ENCODE measurements around the gene WDFY3. TPM values are rescaled to one million over a fixed set of nuclear protein-coding genes. Genes with fewer than 3 reads are reported as not detected.

The WDFY3 gene
- total and polyA plus RNA-seq, 2 experiments from 2014 or later: 8.0 to 89.0 TPM

GRCh38 chr4:84985952-84986351 lies 19.5 kb upstream of the WDFY3 start (continued):
- TF ChIP-seq REST (IDR thresholded peaks at IDR 0.05; ENCODE audit: unreplicated experiment) (no peak), ETS1 (IDR thresholded peaks at IDR 0.05) (no peak), ZNF331 (CRISPR knock-in tag; IDR thresholded peaks at IDR 0.05; ENCODE audit: low read depth) (no peak), STAT1 (IDR thresholded peaks at IDR 0.05; ENCODE audit: unreplicated experiment) (no peak), NANOG (IDR thresholded peaks at IDR 0.05; ENCODE audit: borderline replicate concordance) (no peak)

- Histone ChIP-seq H3K27ac (ENCODE audit: low read depth) (no peak overlapping the region), H4K20me1 (replicated peaks; ENCODE audit: insufficient read depth) (no peaks in the 10 kb centered on the region), H3K4me3 (no peak overlapping the region), H3F3A (replicated peaks; ENCODE audit: low read depth) (no peaks in the 10 kb centered on the region), H3K36me3 (ENCODE audit: insufficient read depth) (no peaks in the 10 kb centered on the region), H3K4me1 (ENCODE audit: insufficient read depth) (no peaks in the 10 kb centered on the region), H3K27me3 (ENCODE audit: insufficient read depth) (no peaks in the 10 kb centered on the region), H2AFZ (peak overlapping the region; percentile 58; the same call in 1 of the 2 replicates), H3K79me2 (replicated peaks; ENCODE audit: insufficient read depth) (no peaks in the 10 kb centered on the region), H3K9me2 (ENCODE audit: insufficient read depth) (no peaks in the 10 kb centered on the region; the same call in 1 of the 2 replicates), H3K4me2 (no peak overlapping the region)
- ATAC-seq (no peak), DNase-seq (ENCODE audit: low spot score) (no peak)
- Mint-ChIP-seq H3K36me3 (ENCODE audit: low read depth) (no peaks in the 10 kb centered on the region), H3K4me1 (no peaks in the 10 kb centered on the region), H3K4me3 (no peak overlapping the region), H3K27ac (no peak overlapping the region), H3K9me3 (peaks cover 2% of the 10 kb centered on the region; the same call in 1 of the 3 replicates), H3K27me3 (ENCODE audit: insufficient read depth, low read depth, poor library complexity) (no peaks in the 10 kb centered on the region)
- TF ChIP-seq CTCF (conservative IDR thresholded peaks at IDR 0.05; ENCODE audit: low read depth in 2 of 2): no peak
- no peak for TF ChIP-seq EZH2phosphoT487 (IDR thresholded peaks at IDR 0.05; ENCODE audit: unreplicated experiment)
- TF ChIP-seq REST (IDR thresholded peaks at IDR 0.05; ENCODE audit: unreplicated experiment): no peak
- no peak for TF ChIP-seq POLR2AphosphoS5 (IDR thresholded peaks at IDR 0.05; ENCODE audit: low read depth)
- TF ChIP-seq ZNF462 (CRISPR knock-in tag; IDR thresholded peaks at IDR 0.05): no peak
These were observed 10.9 kb upstream of the WDFY3 start for GRCh38 chr4:84977396-84977795.
